Measurements from ENCODE around the gene POPDC2.
"Not testable (repeated sequence)": the region's sequence is repeated elsewhere in the genome, so short reads cannot be mapped to it uniquely, and the experiment has no call there.

The POPDC2 gene, protein sequence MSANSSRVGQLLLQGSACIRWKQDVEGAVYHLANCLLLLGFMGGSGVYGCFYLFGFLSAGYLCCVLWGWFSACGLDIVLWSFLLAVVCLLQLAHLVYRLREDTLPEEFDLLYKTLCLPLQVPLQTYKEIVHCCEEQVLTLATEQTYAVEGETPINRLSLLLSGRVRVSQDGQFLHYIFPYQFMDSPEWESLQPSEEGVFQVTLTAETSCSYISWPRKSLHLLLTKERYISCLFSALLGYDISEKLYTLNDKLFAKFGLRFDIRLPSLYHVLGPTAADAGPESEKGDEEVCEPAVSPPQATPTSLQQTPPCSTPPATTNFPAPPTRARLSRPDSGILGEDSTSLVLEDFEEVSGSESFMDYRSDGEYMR

DNA sequence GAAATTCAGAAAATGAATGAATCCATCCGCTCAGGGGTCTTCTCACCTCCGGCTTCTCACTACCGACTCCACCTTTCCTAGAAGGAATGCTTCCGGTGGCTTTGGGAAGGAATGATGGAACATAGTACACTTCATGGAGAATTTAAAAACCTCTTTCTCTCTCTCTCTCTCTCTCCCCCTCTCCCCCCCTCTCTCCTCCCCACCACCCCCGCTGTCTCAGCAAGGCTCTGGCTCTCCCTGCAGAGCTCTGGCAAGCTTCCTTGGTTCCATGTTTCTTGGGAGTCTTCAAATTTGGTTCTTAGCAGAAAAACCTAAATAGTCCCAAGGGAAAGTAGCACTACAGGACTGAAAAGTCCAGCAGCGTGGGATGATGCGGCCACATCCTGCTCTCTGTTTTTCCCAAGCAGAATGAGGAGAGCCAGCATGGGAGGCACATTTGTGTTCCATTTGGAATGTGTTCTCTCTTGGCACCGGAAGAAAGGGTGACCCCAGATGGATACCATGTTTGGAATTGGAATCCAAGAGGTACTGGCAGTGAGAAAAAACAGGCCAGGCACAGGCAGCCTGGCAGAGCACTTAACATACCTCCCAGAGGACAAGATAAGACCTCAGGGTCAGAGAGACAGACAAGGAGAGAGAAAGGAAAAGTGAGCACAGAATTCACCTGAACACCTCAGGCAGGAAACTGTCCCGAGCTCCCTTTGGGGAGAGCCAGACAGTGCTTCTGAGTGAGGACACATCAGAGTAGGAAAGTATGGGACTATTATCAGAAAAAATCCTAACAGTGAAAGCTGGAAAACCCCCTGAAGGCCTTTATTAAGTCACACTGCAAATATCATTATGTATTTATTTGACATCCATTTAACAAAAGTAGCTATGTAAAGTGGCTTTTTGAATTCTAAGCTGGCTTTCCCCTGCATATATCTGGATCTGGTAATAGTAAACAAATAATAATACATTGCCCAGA, at the start of gene POPDC2:
Gene POPDC2 (minus strand): TSS at position 116 of the 967 bp plus-strand sequence. CDS start 166 bp downstream, outside the sequence.
- no peak for DNase-seq

DNA sequence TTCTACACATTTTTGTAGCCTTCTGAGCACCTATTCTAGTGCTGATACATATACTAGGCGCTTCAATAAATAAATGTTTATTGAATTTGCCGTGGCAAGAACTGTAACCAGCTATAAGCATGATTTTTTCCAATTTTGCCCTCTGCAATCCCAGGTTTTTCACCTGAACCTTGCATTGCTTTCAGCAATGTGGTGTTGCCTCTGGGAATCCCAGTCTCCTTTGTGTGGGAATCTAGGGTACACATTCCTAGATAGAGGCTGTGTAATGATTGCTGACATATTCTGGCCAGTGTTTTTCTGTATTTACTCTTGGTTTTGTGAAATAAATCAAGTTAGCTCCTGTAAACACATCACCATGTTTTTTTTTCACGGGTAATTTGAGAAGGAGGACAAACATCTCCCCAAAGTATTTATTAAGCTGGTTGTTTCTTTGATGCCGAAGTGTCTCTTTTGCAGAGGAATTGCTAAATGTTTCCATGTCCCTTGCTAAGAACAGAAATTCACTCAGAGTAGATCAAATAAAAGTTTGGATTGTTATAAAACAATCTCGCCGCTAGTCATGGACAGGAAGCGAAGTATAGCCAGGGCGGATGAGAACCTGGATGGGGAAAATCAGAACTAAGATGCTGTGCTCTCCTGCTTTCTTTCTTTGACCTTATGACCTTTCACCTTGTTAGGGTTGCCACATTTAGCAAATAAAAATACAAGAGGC, 43.6 kb upstream of the POPDC2 start:
- no peak for DNase-seq

DNA sequence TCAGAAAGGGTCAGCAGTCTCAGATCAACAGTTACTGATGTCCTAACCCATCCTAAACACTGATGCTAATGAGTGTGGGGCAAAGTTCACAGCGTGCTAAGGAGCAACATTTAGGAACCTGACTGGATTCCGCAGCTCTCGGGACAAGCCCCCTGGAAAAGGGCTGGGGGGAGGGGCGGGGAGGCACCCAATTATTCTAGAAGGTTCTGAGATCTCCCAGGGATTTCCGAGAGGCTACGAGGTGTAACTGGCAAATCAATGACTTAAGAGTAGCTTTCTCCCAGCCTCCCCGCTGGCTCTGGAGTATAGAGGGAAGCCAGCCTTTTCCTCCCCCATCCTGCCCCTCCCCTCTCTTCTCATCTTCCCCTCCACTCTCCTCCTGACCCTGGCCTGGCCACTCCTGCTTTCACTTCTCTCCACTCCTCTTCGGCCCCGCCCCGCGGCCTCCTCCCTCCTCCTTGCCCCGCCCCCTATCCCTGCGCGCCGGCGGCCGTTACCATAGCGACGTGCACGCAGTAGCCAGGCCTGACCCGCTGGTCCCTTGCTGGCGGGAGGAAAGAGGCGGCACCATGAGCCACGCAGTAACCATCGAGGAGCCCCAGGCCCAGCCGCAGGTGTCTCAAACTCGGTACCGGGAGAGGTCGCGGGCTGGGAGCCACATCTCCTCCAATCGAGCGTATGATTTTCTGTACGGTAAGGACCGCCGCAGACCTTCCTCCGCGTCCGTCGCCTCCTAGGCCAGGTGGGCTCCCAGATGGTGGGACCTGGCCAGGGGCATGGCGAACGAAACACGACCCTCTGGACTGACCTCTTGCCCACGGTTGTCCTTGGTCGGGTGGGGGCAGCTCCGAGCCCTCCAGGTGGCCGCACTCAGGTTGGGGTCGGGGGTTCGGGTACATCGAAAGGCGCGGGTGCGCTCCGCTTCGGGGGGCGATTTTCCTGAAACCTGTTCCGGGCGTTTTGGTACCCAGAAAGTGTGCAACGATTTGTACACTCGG, 42.4 kb upstream of the POPDC2 start, which contains the start of gene CFAP91:
Gene CFAP91 (plus strand): TSS at position 493 of the 998 bp plus-strand sequence. CDS start 77 bp downstream, at position 570.
- DNase-seq = peak in 1 of 2 donors; percentile 68

DNA sequence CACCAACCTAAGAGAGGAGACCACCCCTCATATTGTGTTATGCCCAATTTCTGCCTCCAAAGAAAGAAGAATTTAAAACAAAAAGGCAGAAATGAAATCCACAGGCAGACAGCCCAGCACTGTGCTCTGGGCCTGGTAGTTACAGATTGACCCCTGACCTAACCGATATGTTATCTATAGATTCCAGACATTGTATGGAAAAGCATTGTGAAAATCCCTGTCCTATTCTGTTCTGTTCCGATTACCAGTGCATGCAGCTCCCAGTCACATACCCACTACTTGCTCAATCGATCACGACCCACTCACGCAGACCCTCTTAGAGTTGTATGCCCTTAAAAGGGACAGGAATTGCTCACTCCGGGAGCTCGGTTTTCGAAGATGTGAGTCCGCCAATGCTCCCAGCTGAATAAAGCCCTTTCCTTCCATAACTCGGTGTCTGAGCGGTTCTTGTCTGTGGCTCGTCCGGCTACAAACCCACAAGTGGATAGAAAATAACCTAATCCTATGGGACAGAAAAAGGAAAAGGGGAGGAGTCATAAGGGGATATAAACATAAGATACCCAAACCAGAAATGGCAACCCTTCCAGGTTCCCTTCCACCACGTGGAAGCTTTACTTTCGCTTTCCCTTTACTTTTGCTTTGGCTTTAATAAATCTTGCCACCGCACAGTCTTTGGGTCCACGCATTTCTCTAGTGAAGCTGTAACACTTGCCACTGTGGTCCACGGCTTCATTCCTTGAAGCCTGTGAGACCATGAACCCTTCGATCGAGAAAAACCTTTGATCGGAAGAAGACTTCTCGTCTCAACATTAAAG, 40.7 kb upstream of the POPDC2 start:
- no peak for DNase-seq

DNA sequence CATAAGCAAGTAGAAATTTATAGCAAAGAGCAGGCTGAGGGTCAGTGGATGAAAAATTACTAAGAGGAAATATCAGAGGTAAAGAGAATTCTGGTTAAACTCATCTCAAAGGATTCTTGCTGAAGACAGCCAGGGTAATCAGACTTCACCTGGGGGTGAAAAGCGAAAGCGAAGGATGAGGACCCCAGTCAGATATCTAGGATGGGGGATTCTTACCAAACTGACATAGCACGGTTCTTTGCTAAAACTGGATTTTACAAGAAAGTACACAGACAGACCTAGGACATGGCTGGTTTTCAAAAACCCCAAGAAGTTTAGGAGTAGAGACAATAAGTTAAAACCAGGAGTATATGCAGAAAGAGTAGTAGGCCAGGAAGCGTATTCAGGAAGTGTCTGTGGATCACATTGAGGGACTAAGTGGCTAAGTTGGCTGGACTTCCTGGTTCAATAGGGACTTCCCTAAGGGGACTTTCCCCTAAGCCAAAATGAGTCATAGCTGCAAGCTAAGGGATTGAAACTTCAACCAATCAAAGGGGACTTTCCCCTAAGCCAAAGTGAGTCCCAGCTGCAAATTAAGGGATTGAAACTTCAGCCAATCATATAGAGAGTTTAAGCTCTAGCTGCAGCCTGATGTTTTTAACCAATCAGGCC, 40.0 kb upstream of the POPDC2 start:
- DNase-seq = peak in 1 of 2 donors; percentile 64

DNA sequence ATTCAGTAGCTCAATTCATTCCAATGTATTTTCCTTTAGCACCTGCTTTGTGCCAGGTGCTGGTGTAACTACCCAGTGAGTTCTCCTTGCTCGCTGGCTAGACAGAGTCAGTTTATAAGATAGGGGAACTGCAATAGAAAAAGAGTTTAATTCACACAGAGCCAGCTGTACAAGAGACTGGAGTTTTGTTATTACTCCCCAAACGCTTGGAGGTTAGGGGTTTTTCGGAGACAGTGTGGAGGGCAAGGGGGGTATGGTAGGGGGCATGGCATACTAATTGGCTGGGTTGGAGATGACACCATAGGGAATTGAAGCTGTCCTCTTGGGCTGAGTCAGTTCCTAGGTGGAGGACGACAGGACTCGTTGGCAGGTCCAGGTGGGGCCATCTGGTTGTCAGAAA, 37.0 kb upstream of the POPDC2 start:
- no peak for DNase-seq

DNA sequence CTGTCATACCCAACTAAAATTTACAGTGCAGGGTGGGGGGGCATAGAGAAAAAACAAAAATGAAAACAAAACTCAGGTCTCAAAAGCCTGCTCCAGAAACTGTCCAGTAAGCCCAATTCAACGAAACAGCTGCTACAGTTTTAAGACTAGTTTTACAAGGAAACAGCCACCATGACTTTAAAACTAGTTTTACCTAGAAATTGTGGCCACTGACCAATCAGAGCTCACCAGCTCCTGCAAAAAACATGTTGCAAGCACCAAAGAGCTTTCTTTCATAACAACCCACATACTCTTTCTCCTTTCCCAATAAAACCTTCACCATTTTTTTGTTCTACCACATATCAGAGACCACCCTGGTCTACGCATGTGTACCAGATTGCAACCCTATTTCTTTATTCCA, 35.1 kb upstream of the POPDC2 start:
- no peak for DNase-seq

DNA sequence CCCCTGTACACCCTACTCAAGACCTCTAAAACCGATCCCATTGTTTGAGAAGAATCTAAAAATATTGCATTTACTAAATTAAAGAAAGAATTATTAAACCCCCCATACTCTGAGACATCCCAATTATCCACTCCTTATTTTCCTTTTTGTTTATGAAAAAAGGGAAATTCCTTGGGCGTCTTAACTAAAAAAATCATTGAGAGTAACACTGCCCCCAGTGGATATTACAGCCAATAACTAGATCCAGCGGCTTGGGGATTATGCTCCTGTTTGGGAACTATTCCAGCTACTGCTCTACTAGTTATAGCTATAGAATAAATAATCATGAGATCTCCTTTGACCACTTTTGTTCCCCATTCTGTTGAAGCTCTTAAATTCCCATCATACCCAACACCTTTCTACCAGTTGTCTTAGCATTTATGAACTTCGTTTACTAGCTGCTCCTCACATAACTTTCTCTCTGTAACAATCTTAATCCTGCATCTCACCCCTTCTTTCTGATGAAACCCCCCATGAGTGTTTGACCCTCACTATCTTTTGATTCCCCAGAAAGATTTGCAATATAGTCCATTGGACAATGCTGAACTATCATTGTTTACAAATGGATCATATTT, 29.8 kb upstream of the POPDC2 start:
- DNase-seq = no peak

DNA sequence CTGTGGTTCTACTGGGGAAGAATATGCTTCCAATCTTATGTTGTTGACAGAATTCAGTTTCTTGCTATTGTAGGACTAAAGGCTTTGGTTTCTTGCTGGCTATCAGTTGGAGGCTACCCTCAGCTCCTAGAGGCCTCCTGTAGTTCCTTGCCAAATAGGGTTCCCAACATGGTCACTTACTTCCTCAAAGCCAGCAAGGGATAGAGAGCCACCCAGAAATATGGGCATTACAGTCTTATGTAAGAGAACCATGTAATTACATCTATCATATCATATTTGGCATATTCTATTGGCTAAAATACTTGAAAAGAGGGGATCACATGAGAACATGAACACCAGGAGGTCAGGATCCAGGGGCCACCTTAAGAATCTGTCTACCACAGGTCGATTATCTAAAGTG, 23.0 kb upstream of the POPDC2 start:
- no peak for DNase-seq

DNA sequence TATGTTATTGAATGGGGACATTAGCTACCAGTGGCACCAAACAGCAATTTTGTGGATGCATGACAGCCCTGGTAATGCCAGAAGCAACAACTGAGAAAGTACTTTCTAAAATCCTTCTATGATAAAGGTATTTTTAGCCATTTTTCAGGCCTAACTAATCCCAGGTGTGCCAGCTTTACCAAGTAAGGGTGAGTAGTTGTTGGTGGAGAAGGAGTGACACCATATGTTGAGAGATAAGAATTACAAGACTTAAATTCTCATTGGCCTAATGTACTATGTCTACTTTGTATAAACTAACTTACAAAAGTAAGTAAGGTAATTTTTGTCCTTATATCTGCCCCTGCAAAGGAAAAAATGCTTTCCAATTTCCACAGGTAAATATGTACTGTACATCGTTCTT, 20.9 kb upstream of the POPDC2 start:
- peak in 1 of 2 donors; percentile 28 for DNase-seq

DNA sequence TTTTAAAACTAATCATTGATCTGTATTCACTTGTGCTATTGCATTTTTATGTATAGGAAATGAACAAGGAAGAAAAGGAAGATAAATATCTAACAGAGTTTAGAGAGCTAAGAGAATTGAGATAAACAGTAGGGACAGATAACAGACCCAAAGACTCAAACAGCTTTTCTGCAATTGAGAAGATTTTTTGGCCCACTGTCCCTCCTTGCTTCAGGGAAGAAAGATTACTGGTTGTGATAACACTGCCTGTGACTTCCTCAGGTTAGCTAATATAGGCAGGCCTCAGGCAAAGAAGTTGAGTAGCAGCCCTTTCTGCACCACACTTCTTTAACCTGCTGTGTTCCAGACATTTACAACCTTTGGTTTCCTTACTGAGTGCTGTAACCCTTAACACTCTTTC, 19.5 kb upstream of the POPDC2 start:
- no peak for DNase-seq

DNA sequence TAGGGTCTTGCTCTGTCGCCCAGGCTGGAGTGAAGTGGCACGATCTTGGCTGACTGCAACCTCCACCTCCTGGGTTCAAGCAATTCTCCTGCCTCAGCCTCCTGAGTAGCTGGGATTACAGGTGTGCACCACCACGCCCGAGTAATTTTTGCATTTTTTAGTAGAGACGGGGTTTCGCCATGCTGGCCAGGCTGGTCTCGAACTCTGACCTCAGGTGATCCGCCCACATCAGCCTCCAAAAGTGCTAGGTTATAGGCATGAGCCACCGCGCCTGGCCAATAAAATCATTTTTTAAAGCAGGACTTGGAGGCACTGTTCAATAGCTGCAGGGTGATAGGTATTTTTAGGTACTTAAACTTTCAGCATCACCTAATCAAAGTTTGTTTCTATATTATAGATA, 17.8 kb upstream of the POPDC2 start:
- DNase-seq = not testable (repeated sequence)

DNA sequence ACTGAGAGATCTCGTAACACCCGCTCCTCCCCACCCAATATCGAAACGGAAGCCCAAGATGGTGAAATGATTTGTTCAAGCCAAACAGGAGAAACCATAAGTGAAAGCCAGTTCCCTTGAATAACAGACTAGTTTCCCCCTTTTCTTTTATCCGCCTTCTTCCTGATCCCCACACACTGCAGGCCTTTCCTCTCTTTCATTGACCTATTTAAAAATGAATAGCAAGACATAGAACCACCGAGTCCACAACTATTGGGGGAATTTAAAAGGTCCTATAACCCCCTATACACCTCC, 17.2 kb upstream of the POPDC2 start:
- no peak for DNase-seq

DNA sequence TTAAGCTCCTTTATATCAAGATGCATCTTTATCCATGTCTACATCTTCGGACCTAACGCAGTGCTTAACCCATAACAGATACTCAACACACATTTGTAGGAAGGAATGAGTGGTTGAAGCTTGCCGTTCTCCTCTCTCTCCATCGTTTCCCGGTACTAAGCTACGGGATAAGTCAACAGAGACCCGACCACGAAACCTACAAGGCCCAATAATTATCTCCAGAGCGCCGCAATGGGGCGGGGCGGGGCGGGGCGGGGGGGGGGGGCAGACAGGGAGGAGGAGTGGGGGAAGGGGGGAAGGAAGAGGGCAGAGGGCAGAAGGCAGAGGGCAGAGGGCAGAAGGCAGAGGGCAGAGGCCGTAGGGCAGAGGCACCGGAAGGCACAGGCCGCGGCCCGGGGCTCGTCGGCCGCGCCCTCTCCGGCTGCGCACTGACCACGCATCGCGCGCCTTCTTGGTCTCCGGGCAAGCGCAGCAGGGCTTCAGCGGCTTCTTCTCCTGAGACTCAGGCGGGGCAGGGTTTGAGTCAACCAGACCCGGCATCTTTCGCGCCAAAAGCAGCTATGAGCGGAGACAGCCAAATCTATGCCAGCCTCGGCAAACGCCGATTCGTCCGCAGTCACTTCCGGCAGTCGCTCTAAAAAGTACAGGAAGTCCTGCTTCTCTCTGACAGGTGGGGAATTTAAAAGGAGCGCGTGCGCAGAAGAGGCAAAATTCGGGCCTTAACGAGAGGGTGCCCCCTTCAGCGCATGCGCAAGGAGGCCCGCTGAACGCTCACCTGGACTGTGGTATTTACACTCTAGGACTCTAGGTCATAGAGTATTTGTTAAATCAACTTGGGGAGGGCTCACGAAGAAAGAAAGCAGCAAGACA, 16.6 kb upstream of the POPDC2 start, which contains the start of gene COX17:
Gene COX17 (minus strand): TSS at position 636 of the 870 bp plus-strand sequence. CDS start 96 bp downstream, at position 540.
- peak; percentile 82 to 95 for DNase-seq

DNA sequence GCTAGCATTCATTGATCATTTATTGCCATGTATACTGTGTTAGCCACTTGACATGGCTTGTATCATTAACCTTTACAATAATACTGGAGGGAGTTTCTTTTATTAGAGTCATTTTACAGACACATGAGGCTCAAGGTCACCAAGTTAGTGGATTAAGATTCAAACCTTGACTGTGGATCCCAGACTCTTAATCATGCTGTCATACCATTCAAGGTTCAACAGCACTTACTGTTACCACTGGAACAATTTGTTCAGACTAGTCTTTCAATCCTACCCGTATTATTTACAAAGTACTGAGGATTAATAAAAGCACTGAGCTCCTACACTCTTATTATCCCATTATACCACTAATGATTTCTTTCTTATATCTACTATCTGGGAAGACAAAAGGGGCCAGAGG, 15.6 kb upstream of the POPDC2 start:
- no peak for DNase-seq

DNA sequence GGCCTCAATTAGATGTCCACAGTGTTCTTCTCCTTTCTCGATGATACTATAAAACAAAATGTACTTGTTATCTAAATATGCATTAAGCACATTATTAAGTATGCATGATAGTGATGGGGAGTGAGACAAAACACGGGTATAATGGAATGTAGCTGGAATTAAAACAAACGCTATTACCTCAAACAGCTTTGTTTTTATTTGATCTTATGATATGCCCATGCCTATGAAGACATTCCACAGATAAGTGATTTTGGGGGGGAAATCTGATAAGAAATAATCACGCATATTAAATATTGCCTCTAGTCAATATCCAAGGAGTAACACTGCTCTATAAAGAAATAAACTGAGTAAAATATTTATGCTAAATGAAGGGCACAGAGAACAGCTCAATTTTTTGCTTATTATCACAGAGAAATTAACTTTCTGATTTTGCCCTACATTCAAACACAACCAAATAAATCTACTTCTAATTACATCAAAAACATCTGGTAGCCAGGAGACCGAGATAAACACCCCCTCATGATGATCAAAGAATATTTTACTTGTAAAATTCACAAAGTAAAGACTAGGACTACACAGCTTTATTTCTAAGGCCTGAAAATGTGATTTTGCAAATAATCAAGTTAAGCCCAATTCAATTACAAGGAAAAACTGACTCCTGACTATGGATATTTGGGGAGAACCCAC, 14.9 kb upstream of the POPDC2 start:
- DNase-seq = no peak

DNA sequence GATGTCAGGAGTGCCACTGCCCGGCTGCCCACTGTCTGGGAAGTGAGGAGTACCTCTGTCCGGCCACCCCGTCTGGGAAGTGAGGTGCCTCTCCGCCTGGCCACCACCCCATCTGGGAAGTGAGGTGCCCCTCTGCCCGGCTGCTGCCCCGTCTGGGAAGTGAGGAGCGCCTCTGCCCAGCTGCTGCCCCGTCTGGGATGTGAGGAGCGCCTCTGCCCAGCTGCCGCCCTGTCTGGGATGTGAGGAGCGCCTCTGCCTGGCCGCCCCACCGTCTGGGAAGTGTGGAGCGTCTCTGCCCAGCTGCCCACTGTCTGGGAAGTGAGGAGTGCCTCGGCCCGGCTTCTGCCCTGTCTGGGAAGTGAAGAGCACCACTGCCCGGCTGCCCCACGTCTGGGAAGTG, 13.5 kb upstream of the POPDC2 start:
- DNase-seq = no peak

DNA sequence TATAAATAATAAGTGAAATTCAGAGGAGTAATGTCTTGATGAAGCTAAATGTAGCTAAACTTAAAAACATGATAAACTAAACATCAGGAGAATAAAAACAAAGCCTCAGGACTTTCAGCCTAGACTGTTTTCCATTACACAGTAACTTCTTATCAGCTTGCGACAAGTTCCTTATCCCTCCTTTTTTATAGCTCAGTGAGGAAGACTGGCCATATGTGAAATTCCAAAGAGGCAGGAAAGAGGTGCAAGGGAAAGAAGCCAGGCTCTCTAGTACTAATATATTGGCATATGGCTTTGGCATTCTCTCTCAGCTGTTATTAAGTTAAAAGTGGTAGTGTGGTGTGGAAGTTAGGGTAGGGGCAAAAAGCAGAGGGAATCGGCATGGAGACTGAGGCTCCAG, 12.4 kb upstream of the POPDC2 start:
- no peak for DNase-seq

All from bone marrow (tissue), 2 donors.